ENCODE data around the gene PIEZO2.

The PIEZO2 gene

GRCh38 chr18:11024928-11025669 lies 124.3 kb downstream of the PIEZO2 start:
- DNase-seq = no peak

GRCh38 chr18:11021477-11021876 lies 127.9 kb downstream of the PIEZO2 start:
- DNase-seq = no peak

DNA sequence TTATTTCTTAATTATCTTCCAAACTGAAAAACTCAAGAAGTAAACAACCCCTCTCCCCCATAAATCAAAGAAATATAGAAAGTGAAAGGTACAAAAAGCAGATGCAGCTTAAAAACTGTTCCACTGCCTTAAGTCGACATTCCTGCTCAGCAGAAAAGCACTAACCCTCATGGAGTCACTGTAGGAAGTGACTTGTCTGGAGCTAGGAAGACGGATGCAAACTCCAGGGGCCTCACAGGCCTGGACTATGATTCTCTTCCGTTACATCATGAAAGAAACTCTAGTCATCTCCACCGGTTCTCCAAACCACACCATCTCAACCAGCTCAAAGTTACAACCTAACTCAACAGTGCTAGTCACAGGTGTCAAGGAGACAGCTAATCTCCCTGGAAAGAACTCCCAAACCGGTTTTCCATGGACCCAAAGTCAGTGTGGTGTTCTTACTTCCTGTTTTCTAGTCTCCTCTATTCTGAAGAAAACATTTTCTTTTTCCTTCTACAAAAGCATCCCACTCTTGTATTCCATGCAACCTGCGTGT lies 128.4 kb downstream of the PIEZO2 start:
- no peak for DNase-seq

DNA sequence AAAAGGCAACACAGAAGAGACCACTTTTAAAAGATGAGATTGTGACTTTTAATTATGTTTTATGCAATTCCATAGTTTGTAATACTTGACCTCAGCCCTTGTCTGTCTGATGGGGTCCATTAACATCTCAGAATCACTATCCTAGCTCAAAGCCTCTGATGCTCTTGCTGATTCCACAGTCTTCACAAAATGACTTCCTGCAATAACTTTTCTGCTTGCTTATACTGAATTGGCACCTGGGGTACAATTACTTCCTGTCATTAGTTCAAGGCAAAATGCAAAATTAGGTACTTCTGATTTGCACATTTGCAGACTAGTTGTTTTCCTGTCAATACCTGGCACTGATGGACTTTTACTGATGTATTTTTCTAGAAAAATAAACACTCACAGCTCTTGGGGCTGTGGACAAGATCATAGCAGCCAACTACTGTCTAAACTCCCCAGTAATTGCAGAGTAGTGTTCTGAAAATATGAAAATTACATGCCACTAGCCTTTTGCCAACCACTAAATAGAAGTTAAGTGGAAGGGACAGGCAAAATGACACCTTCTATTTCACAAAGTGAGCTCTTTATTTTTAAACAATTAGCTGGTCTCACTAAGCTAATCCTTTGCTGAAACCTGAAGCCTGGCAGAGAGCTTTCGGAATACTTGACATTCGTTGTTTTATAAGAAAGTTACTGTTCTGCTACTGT lies 129.1 kb downstream of the PIEZO2 start:
- no peak for DNase-seq

GRCh38 chr18:11019295-11020105 lies 129.9 kb downstream of the PIEZO2 start:
- DNase-seq = no peak

DNA sequence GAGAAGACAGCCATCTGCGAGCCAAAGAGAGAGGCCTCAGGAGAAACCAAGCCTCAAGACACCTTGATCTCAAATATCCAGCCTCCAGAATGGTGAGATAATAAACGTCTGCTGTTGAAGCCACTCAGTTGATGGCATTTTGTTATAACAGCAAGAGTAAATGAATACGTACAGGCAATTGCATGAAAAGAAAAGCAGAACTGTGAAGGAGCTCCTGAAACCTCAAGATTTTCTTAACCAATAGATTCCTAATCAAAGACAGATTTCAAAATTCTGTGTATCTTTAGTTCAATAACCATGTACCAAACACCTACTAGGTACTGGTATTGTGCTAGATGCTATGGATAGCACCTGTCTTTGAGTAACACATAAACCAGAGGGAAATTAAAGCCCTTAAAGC lies 139.5 kb downstream of the PIEZO2 start:
- DNase-seq = no peak

- no peak for DNase-seq
Observed at GRCh38 chr18:11009147-11009546, 140.2 kb downstream of the PIEZO2 start.

DNA sequence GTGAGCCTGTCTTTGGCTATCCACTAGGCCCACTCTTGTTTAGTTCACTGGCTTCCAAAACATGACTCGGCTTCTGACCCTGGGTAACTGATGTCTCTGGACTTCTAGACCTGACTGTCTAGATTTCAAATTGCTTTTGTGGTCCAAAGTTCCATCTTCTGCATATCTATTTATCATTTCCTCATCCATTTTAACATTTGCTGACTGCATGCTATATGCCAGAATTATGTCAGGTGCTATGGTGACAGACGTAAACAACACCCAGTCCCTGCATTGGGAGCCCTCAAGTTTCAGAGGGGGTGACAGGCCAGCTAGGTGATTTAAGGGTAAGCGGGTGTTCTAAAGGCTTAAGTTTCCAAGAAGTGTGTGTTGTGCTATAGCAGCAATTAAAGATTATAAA lies 140.9 kb downstream of the PIEZO2 start:
- no peak for DNase-seq

GRCh38 chr18:11005528-11005927 lies 143.8 kb downstream of the PIEZO2 start:
- no peak for DNase-seq

DNA sequence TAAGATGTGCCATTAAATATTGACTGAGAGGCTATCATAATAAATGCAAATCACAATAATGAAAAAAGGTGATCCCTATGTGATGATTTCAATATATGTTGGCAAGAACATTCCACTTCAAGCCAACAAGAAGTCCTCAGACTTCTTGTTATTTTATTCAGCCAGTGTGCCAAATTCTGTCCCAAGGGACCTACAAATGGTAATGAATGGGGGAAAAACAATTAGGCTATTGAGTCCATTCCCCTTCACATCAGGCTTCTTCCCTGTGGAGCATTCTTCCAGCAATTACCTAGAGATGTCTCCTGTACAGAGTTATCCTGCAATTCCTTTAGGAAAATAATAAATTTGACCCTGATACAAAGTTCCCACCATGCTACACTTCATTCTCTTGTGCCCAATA lies 144.4 kb downstream of the PIEZO2 start:
- DNase-seq = no peak

GRCh38 chr18:11004294-11004693 lies 145.1 kb downstream of the PIEZO2 start:
- no peak for DNase-seq

GRCh38 chr18:11002796-11003195 lies 146.6 kb downstream of the PIEZO2 start:
- no peak for DNase-seq

DNA sequence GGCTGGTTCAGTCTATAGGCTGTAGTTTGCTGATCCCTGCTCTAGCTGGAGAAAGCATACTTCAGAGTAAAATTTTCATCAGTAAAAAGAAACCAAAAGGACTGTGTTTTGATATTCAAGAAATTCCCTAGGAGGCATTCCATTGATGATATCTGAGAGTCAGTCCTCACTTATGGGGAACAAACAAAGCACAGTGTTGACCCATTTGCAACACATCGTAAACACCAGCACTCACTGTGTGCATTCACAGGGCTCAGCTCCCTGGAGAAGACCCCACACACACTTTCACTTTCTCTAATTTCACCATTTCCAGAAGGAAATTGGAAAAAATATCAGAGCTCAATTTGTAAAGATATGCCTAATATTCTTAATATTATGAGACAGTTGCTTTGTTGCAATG lies 147.1 kb downstream of the PIEZO2 start:
- DNase-seq = no peak

DNA sequence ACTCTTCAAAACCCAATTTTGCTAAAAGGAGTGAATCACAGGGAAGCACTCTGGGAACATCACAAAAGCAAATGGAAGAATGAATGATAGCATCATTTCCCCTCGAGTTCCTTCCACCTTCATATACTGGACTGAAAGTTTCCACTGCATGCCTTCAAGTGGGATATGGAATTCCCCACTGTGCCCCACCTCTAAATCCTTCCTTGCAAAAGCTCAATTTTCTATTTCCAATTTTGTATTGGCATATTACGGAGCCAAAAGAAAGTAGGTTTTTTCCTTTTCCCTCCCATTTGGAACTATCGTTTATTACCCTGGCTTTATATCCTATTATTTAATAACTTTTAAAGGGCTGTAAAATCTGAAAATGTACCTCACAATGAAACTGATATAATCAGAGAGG lies 149.3 kb downstream of the PIEZO2 start:
- no peak for DNase-seq

DNA sequence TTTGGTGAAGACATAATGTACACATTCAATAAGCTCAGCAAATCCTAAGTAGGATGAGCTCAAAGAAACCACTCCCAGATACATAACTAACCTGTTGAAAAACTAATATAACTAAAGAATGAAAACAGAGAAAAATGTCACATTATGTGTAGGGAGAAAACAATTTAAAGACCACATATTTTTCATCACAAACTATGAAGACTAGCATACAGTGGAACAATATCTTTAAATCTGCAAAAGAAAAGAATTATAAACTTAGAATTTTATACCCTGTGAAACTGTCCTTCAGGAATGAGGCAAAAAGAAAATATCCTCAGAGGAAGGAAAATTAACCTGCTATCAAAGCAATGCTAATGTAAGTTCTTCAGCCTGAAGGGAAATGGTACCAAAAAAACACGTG lies 151.5 kb downstream of the PIEZO2 start:
- DNase-seq = no peak

DNA sequence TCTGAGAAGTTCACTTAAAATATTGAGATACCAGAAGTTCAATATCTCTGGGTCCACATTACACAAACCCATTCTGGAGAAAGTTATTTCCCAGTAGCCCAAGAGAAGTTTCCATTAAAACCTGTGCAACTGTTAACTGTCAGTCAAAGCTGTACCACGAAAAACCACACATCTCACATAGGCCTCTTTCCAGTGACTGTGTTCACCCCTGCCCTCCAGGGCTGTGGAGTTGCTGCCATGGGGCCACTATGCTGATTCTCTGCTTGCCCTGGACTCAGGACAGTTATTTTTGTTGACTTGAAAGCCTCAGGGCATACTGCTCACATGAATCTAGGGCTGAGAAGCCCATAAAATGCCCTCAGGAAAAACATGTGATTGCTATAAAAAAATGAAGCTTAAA lies 153.8 kb downstream of the PIEZO2 start:
- no peak for DNase-seq

DNA sequence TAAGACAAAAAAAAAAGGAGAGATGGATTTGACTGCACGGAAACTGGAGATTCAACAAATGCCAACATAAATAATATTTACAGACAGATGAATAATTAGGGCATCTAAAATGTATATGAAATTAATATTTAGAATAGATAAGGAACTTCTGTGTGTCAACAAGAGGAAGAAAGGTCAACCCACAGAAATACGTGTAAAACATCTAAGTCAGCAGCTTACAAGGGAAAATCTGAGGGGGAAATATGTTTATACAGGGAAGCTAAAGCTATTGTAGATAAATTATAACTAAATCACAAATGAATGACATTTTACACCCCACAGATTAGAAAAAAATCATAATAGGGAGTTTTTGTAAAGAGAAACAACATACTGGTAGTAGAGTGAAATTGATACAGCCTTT lies 159.9 kb downstream of the PIEZO2 start:
- DNase-seq = no peak

- no peak for DNase-seq
Observed at GRCh38 chr18:10985689-10986088, 163.7 kb downstream of the PIEZO2 start.

- no peak for DNase-seq
Observed at GRCh38 chr18:10979411-10979810, 170.0 kb downstream of the PIEZO2 start.

- no peak for DNase-seq
Observed at GRCh38 chr18:10977042-10977441, 172.3 kb downstream of the PIEZO2 start.

DNA sequence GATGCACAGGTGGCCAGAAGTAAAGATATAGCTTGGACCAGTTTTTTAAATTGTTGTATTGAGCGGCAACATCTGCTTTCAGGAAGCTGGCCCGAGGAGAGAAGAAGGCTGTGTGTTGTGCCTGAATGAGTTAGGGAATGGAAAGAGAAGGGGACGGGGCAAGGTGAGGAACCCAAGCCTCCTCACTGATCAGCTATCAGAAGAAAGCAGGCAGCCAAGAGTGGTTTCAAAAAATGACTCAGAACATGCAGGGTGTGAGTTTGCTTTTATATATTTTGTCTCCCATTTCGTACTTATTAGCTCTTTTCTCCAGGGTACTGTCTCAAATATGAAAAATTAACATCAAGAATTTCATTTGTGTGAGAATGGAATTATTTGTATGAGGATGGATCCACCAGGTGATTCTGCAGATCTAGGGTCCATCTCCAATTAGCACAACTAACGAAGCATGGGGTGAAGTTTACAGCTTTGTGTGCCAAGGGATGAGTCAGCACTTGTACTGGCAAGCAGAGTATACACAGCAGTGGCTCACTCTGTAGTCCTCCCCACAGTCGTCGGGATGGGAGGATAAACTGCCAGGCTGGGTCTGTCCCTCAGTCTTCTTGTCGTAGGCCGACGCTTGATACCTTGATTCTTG lies 175.7 kb downstream of the PIEZO2 start:
- DNase-seq = no peak

DNA sequence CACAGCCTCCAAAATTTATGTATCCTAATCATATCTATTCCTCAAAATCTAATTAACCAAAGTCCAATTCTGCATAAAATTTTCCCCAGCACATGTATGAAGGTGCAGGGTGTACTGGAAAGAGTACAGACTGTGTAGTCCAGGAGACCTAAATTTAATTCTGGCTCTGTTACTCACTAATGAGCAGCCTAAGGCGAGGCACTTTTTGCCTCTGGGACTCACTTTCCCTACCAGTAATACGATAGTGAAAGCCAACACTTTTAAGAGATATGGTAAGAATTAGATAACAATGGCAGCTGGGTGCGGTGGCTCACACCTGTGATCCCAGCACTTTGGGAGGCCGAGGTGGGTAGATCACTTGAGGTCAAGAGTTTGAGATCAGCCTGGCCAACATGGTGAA lies 177.7 kb downstream of the PIEZO2 start:
- no peak for DNase-seq

- no peak for DNase-seq
Observed at GRCh38 chr18:10965119-10965518, 184.2 kb downstream of the PIEZO2 start.
